Naive thymus-derived CD4-positive, alpha-beta T cell (primary cell): ENCODE data around the gene C13orf46. TPM values are rescaled to one million over a fixed set of nuclear protein-coding genes. Genes with fewer than 3 reads are reported as not detected.
A peak's percentile ranks its signal among the peaks of the same experiment; 100 is the strongest.

Experiments
- ATAC-seq: fragments of 150-1000 bp; cut with Tn5 transposase; 2 replicates; pipeline ENCODE4 v1.10.0; 2021; ENCODE audit warnings: mild to moderate bottlenecking, moderate library complexity
- CTCF ChIA-PET: fragments of 350-600 bp; sonication (Branson Sonifier 250); formaldehyde crosslinking; loops from one replicate; lab custom pipeline; 2021; ENCODE audit warnings: antibody characterized with exemption; lab: Charles Lee
- POLR2A ChIA-PET: fragments of 350-600 bp; sonication (Branson Sonifier 250); formaldehyde crosslinking; loops from one replicate; lab custom pipeline; 2021; ENCODE audit warnings: antibody characterized with exemption, inconsistent platforms; lab: Charles Lee
- DNase-seq, 9 donors: peaks; one replicate each; pipeline versions ENCODE4 v3.0.0 to v3.0.0-alpha.2; 2020 to 2022; ENCODE audit warnings: mixed read lengths in 1 of 9
- H3K27ac ChIP-seq: one replicate; pipeline ENCODE4 v1.7.0; 2013; ENCODE audit warnings: mild to moderate bottlenecking, low read depth, low read length, moderate library complexity
- H3K27me3 ChIP-seq, 2 donors: one replicate each; pipeline ENCODE4 v1.7.0; 2013; ENCODE audit warnings: low read length in 2 of 2, mild to moderate bottlenecking in 2 of 2, moderate library complexity in 2 of 2; ENCODE audit not compliant: control insufficient read depth in 2 of 2, insufficient read depth in 2 of 2
- H3K36me3 ChIP-seq, 3 experiments: 1 replicate in 2 of 3; 2 replicates in 1 of 3; pipeline ENCODE4 v1.7.0; 2013; ENCODE audit warnings: low read length in 3 of 3, mild to moderate bottlenecking in 3 of 3, moderate library complexity in 1 of 3; ENCODE audit not compliant: insufficient read depth in 3 of 3, control insufficient read depth in 2 of 3
- H3K4me1 ChIP-seq, 2 donors: one replicate each; pipeline ENCODE4 v1.7.0; 2013; ENCODE audit warnings: low read length in 2 of 2, mild to moderate bottlenecking in 2 of 2, moderate library complexity in 1 of 2; ENCODE audit not compliant: control insufficient read depth in 2 of 2, insufficient read depth in 2 of 2
- H3K4me3 ChIP-seq: 2 replicates; pipeline ENCODE4 v1.7.0; 2013; ENCODE audit warnings: mild to moderate bottlenecking, low read length
- H3K9me3 ChIP-seq, 3 experiments: 1 replicate in 2 of 3; 2 replicates in 1 of 3; pipeline ENCODE4 v1.7.0; 2013; ENCODE audit warnings: low read length in 3 of 3; ENCODE audit not compliant: control insufficient read depth in 2 of 3
- H3K27ac Mint-ChIP-seq, 9 donors: one replicate each; pipeline ENCODE4 v1.8.0; 2020 to 2022; ENCODE audit warnings: mixed read lengths in 9 of 9, mild to moderate bottlenecking in 8 of 9, moderate library complexity in 5 of 9, inconsistent platforms in 2 of 9
- H3K27me3 Mint-ChIP-seq, 5 donors: one replicate each; pipeline ENCODE4 v1.8.0; 2021 to 2022; ENCODE audit warnings: mixed read lengths in 5 of 5, mild to moderate bottlenecking in 1 of 5
- H3K36me3 Mint-ChIP-seq, 5 donors: one replicate each; pipeline ENCODE4 v1.8.0; 2020 to 2022; ENCODE audit warnings: mixed read lengths in 5 of 5, mild to moderate bottlenecking in 3 of 5, inconsistent platforms in 1 of 5
- H3K4me1 Mint-ChIP-seq, 7 donors: one replicate each; pipeline ENCODE4 v1.8.0; 2020 to 2022; ENCODE audit warnings: mixed read lengths in 7 of 7, mild to moderate bottlenecking in 3 of 7, inconsistent platforms in 1 of 7
- H3K4me3 Mint-ChIP-seq, 10 donors: one replicate each; pipeline ENCODE4 v1.8.0; 2020 to 2022; ENCODE audit warnings: mild to moderate bottlenecking in 10 of 10, mixed read lengths in 10 of 10, moderate library complexity in 6 of 10, inconsistent platforms in 2 of 10
- H3K9me3 Mint-ChIP-seq, 11 donors: one replicate each; pipeline ENCODE4 v1.8.0; 2020 to 2022; ENCODE audit warnings: mixed read lengths in 11 of 11, mild to moderate bottlenecking in 4 of 11, inconsistent platforms in 1 of 11, moderate library complexity in 1 of 11
- intact Hi-C, 2 donors: fragments of 100-400 bp; cut with micrococcal nuclease; formaldehyde crosslinking; loops; one replicate each; pipeline ENCODE4 v1.15.1; 2023
- polyA plus RNA-seq, 2 donors: library from polyadenylated mRNA; unstranded; fragments of 300-500 nt; fragmentation: Illumina TruSeq; gene quantifications; one replicate each; pipeline ENCODE4 v1.2.3, GENCODE V29; 2021
- total RNA-seq, 6 experiments: library from RNA in 5 of 6; stranded (reverse) in 5 of 6; gene quantifications; 1 replicate in 5 of 6; 2 replicates in 1 of 6; pipeline ENCODE4 v1.2.3 and lab custom pipeline; 2021 to 2026

The C13orf46 gene
- total RNA-seq (10 to 100 TPM in 4 of 5 experiments, 1 to 10 TPM in 1; 8.0 to 27.0 (median 19.1) TPM), polyA plus RNA-seq (1 to 10 TPM; 1.3 to 1.4 TPM), total RNA-seq (lab: John Stamatoyannopoulos, UW) (7.0 reads per million, percentile 29 among the genes with 10 or more reads in this experiment)

- Mint-ChIP-seq H3K4me1 (peaks cover 0 to 4% (median 0%) of the 10 kb centered on the region in 7 donors), H3K9me3 (peaks cover 0 to 36% (median 0%) of the 10 kb centered on the region in 11 donors), H3K27me3 (no peaks in the 10 kb centered on the region), H3K27ac (peak within 1 kb of the TSS in 5 of 9 donors; percentile 26 to 75 (median 54)), H3K36me3 (peaks cover 0 to 38% (median 9%) of the 10 kb centered on the region in 5 donors), H3K4me3 (peak within 1 kb of the TSS in 3 of 10 donors; percentile 11 to 19 (median 13))
- DNase-seq (no peak), ATAC-seq (no peak)
- peaks cover 14 to 92% (median 17%) of the 10 kb centered on the region in 3 experiments for H3K36me3 ChIP-seq
- ChIA-PET CTCF (no interaction called here), POLR2A (no interaction called here)
- H3K4me1 ChIP-seq: no peaks in the 10 kb centered on the region
- no peak within 1 kb of the TSS for H3K27ac ChIP-seq
- no peaks in the 10 kb centered on the region for H3K27me3 ChIP-seq
- no peak within 1 kb of the TSS for H3K4me3 ChIP-seq
- intact Hi-C loops: no loop called here
- no peaks in the 10 kb centered on the region for H3K9me3 ChIP-seq
These were observed at the start of gene C13orf46 for GRCh38 chr13:113973218-113974164. Gene C13orf46, minus strand, starts transcription at chr13:113974076. Its CDS starts 79 bp downstream, at chr13:113973997.

- Mint-ChIP-seq H3K27me3 (no peaks in the 10 kb centered on the region), H3K9me3 (peaks cover 0 to 11% (median 0%) of the 10 kb centered on the region in 11 donors), H3K27ac (peak overlapping the region in 1 of 9 donors; percentile 45), H3K36me3 (peaks cover 3 to 29% (median 9%) of the 10 kb centered on the region in 5 donors), H3K4me3 (no peak overlapping the region), H3K4me1 (peaks cover 0 to 6% (median 4%) of the 10 kb centered on the region in 7 donors)
- no peak overlapping the region for H3K27ac ChIP-seq
- ChIA-PET POLR2A (no interaction called here), CTCF (no interaction called here)
- no peak for DNase-seq
- H3K4me3 ChIP-seq: no peak overlapping the region
- H3K27me3 ChIP-seq: no peaks in the 10 kb centered on the region
- peaks cover 30 to 97% (median 80%) of the 10 kb centered on the region in 3 experiments for H3K36me3 ChIP-seq
- intact Hi-C loops: no loop called here
- H3K4me1 ChIP-seq: no peaks in the 10 kb centered on the region
- no peak for ATAC-seq
- no peaks in the 10 kb centered on the region for H3K9me3 ChIP-seq
These were observed 49.0 kb upstream of the C13orf46 start for GRCh38 chr13:114022876-114023275.

GRCh38 chr13:114022309-114022669 is 48.4 kb upstream of the C13orf46 start:
- H3K4me3 Mint-ChIP-seq: no peak overlapping the region
- intact Hi-C loops: no loop called here
- Histone ChIP-seq H3K27me3 (no peaks in the 10 kb centered on the region), H3K4me1 (no peaks in the 10 kb centered on the region), H3K9me3 (no peaks in the 10 kb centered on the region), H3K27ac (no peak overlapping the region), H3K36me3 (peaks cover 29 to 97% (median 80%) of the 10 kb centered on the region in 3 experiments), H3K4me3 (no peak overlapping the region)
- DNase-seq (no peak), ATAC-seq (no peak)
- peaks cover 0 to 6% (median 3%) of the 10 kb centered on the region in 7 donors for H3K4me1 Mint-ChIP-seq
- H3K27ac Mint-ChIP-seq: peak overlapping the region in 3 of 9 donors; percentile 16 to 43 (median 17)
- H3K9me3 Mint-ChIP-seq: peaks cover 0 to 11% (median 0%) of the 10 kb centered on the region in 11 donors
- POLR2A ChIA-PET: interaction anchor here (1.1 kb wide), 1 partner anchor 35 kb away, joined by 3 read pairs; no protein-coding TSS in a partner anchor
- H3K36me3 Mint-ChIP-seq: peaks cover 3 to 28% (median 9%) of the 10 kb centered on the region in 5 donors
- no peaks in the 10 kb centered on the region for H3K27me3 Mint-ChIP-seq
- CTCF ChIA-PET: no interaction called here

GRCh38 chr13:114021464-114022308 is 47.8 kb upstream of the C13orf46 start:
- ATAC-seq (no peak), DNase-seq (no peak)
- intact Hi-C loops: no loop called here
- POLR2A ChIA-PET: interaction anchor here (1.1 kb wide), 1 partner anchor 36 kb away, joined by 3 read pairs; no protein-coding TSS in a partner anchor
- H3K27me3 ChIP-seq: no peaks in the 10 kb centered on the region
- H3K9me3 ChIP-seq: no peaks in the 10 kb centered on the region
- H3K27me3 Mint-ChIP-seq: no peaks in the 10 kb centered on the region
- no peak overlapping the region for H3K4me3 Mint-ChIP-seq
- H3K9me3 Mint-ChIP-seq: peaks cover 0 to 11% (median 0%) of the 10 kb centered on the region in 11 donors
- CTCF ChIA-PET: no interaction called here
- peak overlapping the region in 5 of 9 donors; percentile 14 to 65 (median 17) for H3K27ac Mint-ChIP-seq
- peaks cover 3 to 30% (median 7%) of the 10 kb centered on the region in 5 donors for H3K36me3 Mint-ChIP-seq
- H3K4me1 ChIP-seq: no peaks in the 10 kb centered on the region
- H3K4me3 ChIP-seq: no peak overlapping the region
- H3K4me1 Mint-ChIP-seq: peaks cover 0 to 6% (median 3%) of the 10 kb centered on the region in 7 donors
- no peak overlapping the region for H3K27ac ChIP-seq
- peaks cover 23 to 97% (median 79%) of the 10 kb centered on the region in 3 experiments for H3K36me3 ChIP-seq

GRCh38 chr13:114020750-114021463 is 47.0 kb upstream of the C13orf46 start:
- H3K27ac Mint-ChIP-seq: peak overlapping the region in 3 of 9 donors; percentile 25 to 72 (median 65)
- peaks cover 3 to 33% (median 8%) of the 10 kb centered on the region in 5 donors for H3K36me3 Mint-ChIP-seq
- Histone ChIP-seq H3K4me1 (no peaks in the 10 kb centered on the region), H3K36me3 (peaks cover 21 to 97% (median 80%) of the 10 kb centered on the region in 3 experiments), H3K27me3 (no peaks in the 10 kb centered on the region), H3K4me3 (no peak overlapping the region), H3K9me3 (no peaks in the 10 kb centered on the region), H3K27ac (no peak overlapping the region)
- H3K4me3 Mint-ChIP-seq: no peak overlapping the region
- ATAC-seq (no peak), DNase-seq (no peak)
- ChIA-PET POLR2A (interaction anchor here (1.1 kb wide), 1 partner anchor 36 kb away, joined by 3 read pairs; no protein-coding TSS in a partner anchor), CTCF (no interaction called here)
- H3K4me1 Mint-ChIP-seq: peaks cover 0 to 6% (median 3%) of the 10 kb centered on the region in 7 donors
- H3K27me3 Mint-ChIP-seq: no peaks in the 10 kb centered on the region
- H3K9me3 Mint-ChIP-seq: peaks cover 0 to 12% (median 0%) of the 10 kb centered on the region in 11 donors
- intact Hi-C loops: no loop called here
